Astrocyte (in vitro differentiated cells and primary cell): ENCODE data around the gene BTBD6. TPM values are rescaled to one million over a fixed set of nuclear protein-coding genes. Genes with fewer than 3 reads are reported as not detected.

Experiments
- DNase-seq: peaks from one replicate; pipeline ENCODE4 v3.0.0-alpha.2; 2010; ENCODE audit warnings: low read depth
- FAIRE-seq: peaks from 2 replicates; lab custom pipeline; 2011; peaks lifted over from hg19 to GRCh38; lab: Jason Lieb, UNC
- H2AFZ ChIP-seq: 2 replicates; pipeline ENCODE4 v1.6.0; 2012; ENCODE audit warnings: low read depth, low read length, inconsistent platforms
- H3K27ac ChIP-seq: 2 replicates; pipeline ENCODE4 v1.5.1; 2011; ENCODE audit warnings: low read depth, low read length, inconsistent platforms
- H3K27me3 ChIP-seq: 2 replicates; pipeline ENCODE4 v1.6.0; 2011; ENCODE audit warnings: low read length, inconsistent platforms; ENCODE audit not compliant: insufficient read depth
- H3K36me3 ChIP-seq: 2 replicates; pipeline ENCODE4 v1.5.1; 2011; ENCODE audit warnings: low read length, inconsistent platforms; ENCODE audit not compliant: insufficient read depth
- H3K4me1 ChIP-seq: 2 replicates; pipeline ENCODE4 v1.5.1; 2011; ENCODE audit warnings: low read length, inconsistent platforms; ENCODE audit not compliant: insufficient read depth
- H3K4me2 ChIP-seq: 2 replicates; pipeline ENCODE4 v1.6.0; 2012; ENCODE audit warnings: low read length, inconsistent platforms
- H3K4me3 ChIP-seq: 2 replicates; pipeline ENCODE4 v1.5.1; 2011; ENCODE audit warnings: low read depth, mild to moderate bottlenecking, low read length, inconsistent platforms; ENCODE audit not compliant: insufficient read depth
- H3K79me2 ChIP-seq: 2 replicates; pipeline ENCODE4 v1.6.0; 2012; ENCODE audit warnings: mild to moderate bottlenecking, low read length, inconsistent platforms; ENCODE audit not compliant: insufficient read depth
- H3K9ac ChIP-seq: 2 replicates; pipeline ENCODE4 v1.6.0; 2012; ENCODE audit warnings: mild to moderate bottlenecking, low read length, inconsistent platforms
- H3K9me3 ChIP-seq: 2 replicates; pipeline ENCODE4 v1.5.1; 2012; ENCODE audit warnings: low read depth, mild to moderate bottlenecking, low read length, inconsistent platforms; ENCODE audit not compliant: insufficient read depth
- H4K20me1 ChIP-seq: 2 replicates; pipeline ENCODE4 v1.6.0; 2012; ENCODE audit warnings: low read length, inconsistent platforms; ENCODE audit not compliant: insufficient read depth
- H3K27ac Mint-ChIP-seq: one replicate; pipeline ENCODE4 v1.8.0; 2021; ENCODE audit warnings: mild to moderate bottlenecking, mixed read lengths; ENCODE audit not compliant: unreplicated experiment
- H3K27me3 Mint-ChIP-seq: one replicate; pipeline ENCODE4 v1.8.0; 2021; ENCODE audit warnings: low read depth, mixed read lengths; ENCODE audit not compliant: unreplicated experiment
- H3K36me3 Mint-ChIP-seq: one replicate; pipeline ENCODE4 v1.8.0; 2021; ENCODE audit warnings: low read depth, mixed read lengths; ENCODE audit not compliant: unreplicated experiment
- H3K4me1 Mint-ChIP-seq: one replicate; pipeline ENCODE4 v1.8.0; 2021; ENCODE audit warnings: low read depth, mixed read lengths; ENCODE audit not compliant: unreplicated experiment
- H3K4me3 Mint-ChIP-seq: one replicate; pipeline ENCODE4 v1.8.0; 2021; ENCODE audit warnings: mild to moderate bottlenecking, moderate library complexity, mixed read lengths; ENCODE audit not compliant: unreplicated experiment
- H3K9me3 Mint-ChIP-seq: one replicate; pipeline ENCODE4 v1.8.0; 2021; ENCODE audit warnings: mild to moderate bottlenecking, mixed read lengths; ENCODE audit not compliant: unreplicated experiment
- EZH2 ChIP-seq: IDR thresholded peaks from 2 replicates; pipeline ENCODE4 v1.6.1; 2012; ENCODE audit warnings: mild to moderate bottlenecking, low read length, inconsistent platforms; ENCODE audit not compliant: insufficient read depth
- total RNA-seq: library from RNA; stranded (reverse); gene quantifications from 2 replicates; pipeline ENCODE4 v1.2.1, GENCODE V29; 2021
- TF ChIP-seq, protein P1 (sequence below): IDR thresholded peaks from 2 replicates; pipeline ENCODE4 v1.5.1; 2011; ENCODE audit warnings: low read depth, mild to moderate bottlenecking, inconsistent platforms, low read length, moderate library complexity; ENCODE audit not compliant: insufficient read depth

The BTBD6 gene
- total RNA-seq, 1 donor from 2014 or later, result 25.1 TPM

DNA sequence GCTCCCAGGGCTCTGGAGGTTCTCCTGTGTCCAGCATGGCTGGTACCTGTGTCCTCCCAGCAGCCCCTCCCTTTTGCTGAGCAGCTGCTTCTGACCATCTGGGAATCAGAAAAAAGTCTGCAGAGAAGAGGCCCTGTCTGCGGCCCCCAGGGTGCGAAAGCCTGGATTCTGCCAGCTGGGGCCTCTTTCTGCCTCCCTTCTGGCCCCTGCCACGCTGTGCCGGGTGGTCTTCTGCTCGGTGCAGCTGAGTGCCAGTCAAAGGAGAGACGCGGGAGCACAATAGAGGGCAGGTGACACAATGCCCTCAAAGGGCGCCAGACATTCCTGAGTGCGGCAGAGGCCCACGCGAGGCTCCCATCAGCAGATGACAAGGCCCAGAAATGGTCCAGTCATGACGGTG is 12.6 kb downstream of the BTBD6 start:
- DNase-seq, result no peak
- TF ChIP-seq, protein P1, sequence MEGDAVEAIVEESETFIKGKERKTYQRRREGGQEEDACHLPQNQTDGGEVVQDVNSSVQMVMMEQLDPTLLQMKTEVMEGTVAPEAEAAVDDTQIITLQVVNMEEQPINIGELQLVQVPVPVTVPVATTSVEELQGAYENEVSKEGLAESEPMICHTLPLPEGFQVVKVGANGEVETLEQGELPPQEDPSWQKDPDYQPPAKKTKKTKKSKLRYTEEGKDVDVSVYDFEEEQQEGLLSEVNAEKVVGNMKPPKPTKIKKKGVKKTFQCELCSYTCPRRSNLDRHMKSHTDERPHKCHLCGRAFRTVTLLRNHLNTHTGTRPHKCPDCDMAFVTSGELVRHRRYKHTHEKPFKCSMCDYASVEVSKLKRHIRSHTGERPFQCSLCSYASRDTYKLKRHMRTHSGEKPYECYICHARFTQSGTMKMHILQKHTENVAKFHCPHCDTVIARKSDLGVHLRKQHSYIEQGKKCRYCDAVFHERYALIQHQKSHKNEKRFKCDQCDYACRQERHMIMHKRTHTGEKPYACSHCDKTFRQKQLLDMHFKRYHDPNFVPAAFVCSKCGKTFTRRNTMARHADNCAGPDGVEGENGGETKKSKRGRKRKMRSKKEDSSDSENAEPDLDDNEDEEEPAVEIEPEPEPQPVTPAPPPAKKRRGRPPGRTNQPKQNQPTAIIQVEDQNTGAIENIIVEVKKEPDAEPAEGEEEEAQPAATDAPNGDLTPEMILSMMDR, result no peak
- TF ChIP-seq EZH2, result no peak
- Mint-ChIP-seq H3K4me1 (no peaks in the 10 kb centered on the region), H3K27ac (no peak overlapping the region), H3K9me3 (no peaks in the 10 kb centered on the region), H3K4me3 (no peak overlapping the region), H3K27me3 (no peaks in the 10 kb centered on the region), H3K36me3 (peaks cover 9% of the 10 kb centered on the region)
- Histone ChIP-seq H3K9me3 (no peaks in the 10 kb centered on the region), H3K9ac (no peak overlapping the region), H3K4me2 (no peak overlapping the region), H3K36me3 (peaks cover 2% of the 10 kb centered on the region), H3K27ac (no peak overlapping the region), H2AFZ (no peak overlapping the region), H3K27me3 (no peaks in the 10 kb centered on the region), H3K79me2 (no peaks in the 10 kb centered on the region), H4K20me1 (peaks cover 13% of the 10 kb centered on the region), H3K4me3 (no peak overlapping the region), H3K4me1 (no peaks in the 10 kb centered on the region)
- no peak for FAIRE-seq

DNA sequence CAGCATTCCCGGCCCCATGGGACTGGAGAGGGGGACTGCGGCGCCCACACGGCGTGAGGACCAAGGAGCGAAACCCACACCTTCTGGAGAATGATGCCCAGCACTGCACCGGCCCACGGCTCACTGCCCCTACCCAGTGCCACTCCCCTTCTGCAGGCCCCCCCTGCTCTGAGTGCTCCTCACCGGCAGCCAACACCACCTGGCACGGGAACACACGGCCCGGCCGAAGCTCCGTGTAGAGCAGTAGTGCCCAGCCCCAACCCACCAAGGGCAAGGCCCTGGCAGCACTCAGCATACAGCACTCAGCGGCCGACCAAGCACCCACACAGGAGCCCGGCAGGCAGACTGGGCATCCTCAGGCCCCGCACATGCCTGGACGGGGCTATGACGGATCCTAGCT is 13.4 kb downstream of the BTBD6 start:
- H3K79me2 ChIP-seq, result no peaks in the 10 kb centered on the region
- Mint-ChIP-seq H3K27ac (no peak overlapping the region), H3K4me3 (no peak overlapping the region), H3K36me3 (peaks cover 9% of the 10 kb centered on the region), H3K27me3 (no peaks in the 10 kb centered on the region), H3K9me3 (no peaks in the 10 kb centered on the region), H3K4me1 (no peaks in the 10 kb centered on the region)
- peaks cover 2% of the 10 kb centered on the region for H3K36me3 ChIP-seq
- FAIRE-seq (no peak), DNase-seq (no peak)
- no peak overlapping the region for H3K9ac ChIP-seq
- H3K4me3 ChIP-seq, result no peak overlapping the region
- TF ChIP-seq, protein P1, result no peak
- TF ChIP-seq EZH2, result no peak
- H3K4me2 ChIP-seq, result no peak overlapping the region
- no peak overlapping the region for H3K27ac ChIP-seq
- no peaks in the 10 kb centered on the region for H3K9me3 ChIP-seq
- no peaks in the 10 kb centered on the region for H3K4me1 ChIP-seq
- H2AFZ ChIP-seq, result no peak overlapping the region
- peaks cover 6% of the 10 kb centered on the region for H4K20me1 ChIP-seq
- H3K27me3 ChIP-seq, result no peaks in the 10 kb centered on the region

DNA sequence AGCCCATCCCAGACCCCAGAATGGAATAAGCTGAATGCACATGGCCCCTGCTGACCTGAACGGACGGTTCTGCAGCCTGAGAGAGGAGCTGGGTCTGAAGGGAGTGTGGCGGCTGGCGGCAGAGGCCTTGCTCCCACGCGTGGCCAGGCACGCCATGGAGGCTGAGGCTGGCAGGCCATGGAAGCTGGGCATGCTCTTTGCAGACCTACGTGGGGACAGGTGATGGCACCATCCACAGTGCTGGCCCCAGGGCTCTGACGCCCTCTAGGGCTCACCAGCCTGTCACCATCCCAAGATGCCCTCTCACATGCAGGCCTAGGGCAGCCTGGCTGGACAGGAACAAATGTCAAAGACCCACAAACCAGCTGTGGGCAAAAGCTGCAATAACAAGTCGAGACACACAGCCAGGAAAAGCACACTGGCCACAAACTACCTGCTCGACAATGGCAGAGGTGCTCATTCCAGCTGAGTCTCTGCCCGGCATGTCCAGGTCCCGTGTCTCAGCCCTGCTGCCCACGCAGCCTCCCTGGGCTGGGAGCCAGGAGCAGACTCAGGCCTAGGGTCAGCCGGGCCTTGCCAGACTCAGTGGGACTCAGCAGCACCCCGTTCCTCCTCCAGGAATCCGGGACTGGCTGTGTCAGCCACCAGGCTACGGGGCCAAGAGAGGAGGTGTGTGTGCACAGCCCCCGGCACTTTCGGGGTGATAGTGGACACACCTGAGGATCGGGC is 19.7 kb downstream of the BTBD6 start:
- H3K9me3 ChIP-seq, result no peaks in the 10 kb centered on the region
- FAIRE-seq (no peak), DNase-seq (peak; percentile 6)
- no peak overlapping the region for H2AFZ ChIP-seq
- H3K27ac Mint-ChIP-seq, result no peak overlapping the region
- no peaks in the 10 kb centered on the region for H3K27me3 ChIP-seq
- H3K27me3 Mint-ChIP-seq, result no peaks in the 10 kb centered on the region
- no peaks in the 10 kb centered on the region for H3K4me1 Mint-ChIP-seq
- H3K36me3 Mint-ChIP-seq, result peaks cover 3% of the 10 kb centered on the region
- no peak overlapping the region for H3K9ac ChIP-seq
- no peak overlapping the region for H3K4me3 ChIP-seq
- no peaks in the 10 kb centered on the region for H3K79me2 ChIP-seq
- no peak overlapping the region for H3K27ac ChIP-seq
- no peak overlapping the region for H3K4me3 Mint-ChIP-seq
- no peak overlapping the region for H3K4me2 ChIP-seq
- H3K9me3 Mint-ChIP-seq, result no peaks in the 10 kb centered on the region
- no peak for TF ChIP-seq EZH2
- TF ChIP-seq, protein P1, result no peak
- H3K4me1 ChIP-seq, result no peaks in the 10 kb centered on the region
- peaks cover 15% of the 10 kb centered on the region for H4K20me1 ChIP-seq
- H3K36me3 ChIP-seq, result peaks cover 2% of the 10 kb centered on the region
